Measurements from ENCODE around the gene DIRAS1.
A peak's percentile ranks its signal among the peaks of the same experiment; 100 is the strongest.

Gene DIRAS1

GRCh38 chr19:2720777-2721569, at the start of gene DIRAS1:
TSS of gene DIRAS1 (minus strand) at chr19:2721372. CDS start at chr19:2717806, 3,566 bp downstream.
- Mint-ChIP-seq H3K4me1 (peaks cover 4% of the 10 kb centered on the region), H3K36me3 (ENCODE audit: low read depth) (no peaks in the 10 kb centered on the region), H3K27me3 (peaks cover 22% of the 10 kb centered on the region), H3K4me3 (peak within 1 kb of the TSS; percentile 45), H3K9me3 (no peaks in the 10 kb centered on the region), H3K27ac (no peak within 1 kb of the TSS)
- ATAC-seq: no peak
- DNase-seq: no peak

- ATAC-seq (no peak), DNase-seq (no peak)
- Mint-ChIP-seq H3K9me3 (no peaks in the 10 kb centered on the region), H3K4me1 (peaks cover 20% of the 10 kb centered on the region), H3K36me3 (ENCODE audit: low read depth) (peaks cover 9% of the 10 kb centered on the region), H3K4me3 (no peak overlapping the region), H3K27ac (no peak overlapping the region), H3K27me3 (no peaks in the 10 kb centered on the region)
Measured at GRCh38 chr19:2770055-2771013, 49.2 kb upstream of the DIRAS1 start.

GRCh38 chr19:2769218-2769617, 48.0 kb upstream of the DIRAS1 start:
- no peak overlapping the region for H3K27ac Mint-ChIP-seq
- no peaks in the 10 kb centered on the region for H3K9me3 Mint-ChIP-seq
- no peak overlapping the region for H3K4me3 Mint-ChIP-seq
- peaks cover 5% of the 10 kb centered on the region for H3K36me3 Mint-ChIP-seq (ENCODE audit: low read depth)
- peaks cover 10% of the 10 kb centered on the region for H3K4me1 Mint-ChIP-seq
- no peak for ATAC-seq
- no peak for DNase-seq
- H3K27me3 Mint-ChIP-seq: no peaks in the 10 kb centered on the region

GRCh38 chr19:2768365-2769132, 47.4 kb upstream of the DIRAS1 start:
- H3K4me3 Mint-ChIP-seq: no peak overlapping the region
- H3K27ac Mint-ChIP-seq: no peak overlapping the region
- no peaks in the 10 kb centered on the region for H3K27me3 Mint-ChIP-seq
- peaks cover 6% of the 10 kb centered on the region for H3K4me1 Mint-ChIP-seq
- DNase-seq (no peak), ATAC-seq (no peak)
- no peaks in the 10 kb centered on the region for H3K9me3 Mint-ChIP-seq
- peaks cover 5% of the 10 kb centered on the region for H3K36me3 Mint-ChIP-seq (ENCODE audit: low read depth)

GRCh38 chr19:2767688-2768087, 46.5 kb upstream of the DIRAS1 start:
- Mint-ChIP-seq H3K27me3 (no peaks in the 10 kb centered on the region), H3K36me3 (ENCODE audit: low read depth) (peaks cover 8% of the 10 kb centered on the region), H3K9me3 (no peaks in the 10 kb centered on the region), H3K27ac (no peak overlapping the region), H3K4me1 (peaks cover 6% of the 10 kb centered on the region), H3K4me3 (no peak overlapping the region)
- DNase-seq (no peak), ATAC-seq (peak; percentile 11)

- no peak overlapping the region for H3K4me3 Mint-ChIP-seq
- DNase-seq (no peak), ATAC-seq (no peak)
- H3K4me1 Mint-ChIP-seq: no peaks in the 10 kb centered on the region
- H3K27me3 Mint-ChIP-seq: no peaks in the 10 kb centered on the region
- peaks cover 11% of the 10 kb centered on the region for H3K36me3 Mint-ChIP-seq (ENCODE audit: low read depth)
- no peaks in the 10 kb centered on the region for H3K9me3 Mint-ChIP-seq
- H3K27ac Mint-ChIP-seq: no peak overlapping the region
Measured at GRCh38 chr19:2766594-2767372, 45.6 kb upstream of the DIRAS1 start.

GRCh38 chr19:2765376-2765775, 44.2 kb upstream of the DIRAS1 start:
- DNase-seq: no peak
- Mint-ChIP-seq H3K9me3 (no peaks in the 10 kb centered on the region), H3K27me3 (no peaks in the 10 kb centered on the region), H3K4me3 (no peak overlapping the region), H3K36me3 (ENCODE audit: low read depth) (peaks cover 17% of the 10 kb centered on the region), H3K27ac (no peak overlapping the region), H3K4me1 (no peaks in the 10 kb centered on the region)
- ATAC-seq: no peak

- H3K27ac Mint-ChIP-seq: no peak overlapping the region
- no peaks in the 10 kb centered on the region for H3K27me3 Mint-ChIP-seq
- H3K4me3 Mint-ChIP-seq: no peak overlapping the region
- H3K9me3 Mint-ChIP-seq: no peaks in the 10 kb centered on the region
- peaks cover 17% of the 10 kb centered on the region for H3K36me3 Mint-ChIP-seq (ENCODE audit: low read depth)
- DNase-seq (no peak), ATAC-seq (no peak)
- H3K4me1 Mint-ChIP-seq: no peaks in the 10 kb centered on the region
Measured at GRCh38 chr19:2764945-2765344, 43.8 kb upstream of the DIRAS1 start.

GRCh38 chr19:2763687-2764086, 42.5 kb upstream of the DIRAS1 start:
- DNase-seq (no peak), ATAC-seq (no peak)
- Mint-ChIP-seq H3K4me3 (no peak overlapping the region), H3K27ac (no peak overlapping the region), H3K9me3 (no peaks in the 10 kb centered on the region), H3K4me1 (no peaks in the 10 kb centered on the region), H3K36me3 (ENCODE audit: low read depth) (peaks cover 25% of the 10 kb centered on the region), H3K27me3 (no peaks in the 10 kb centered on the region)

- no peak for ATAC-seq
- Mint-ChIP-seq H3K27ac (no peak overlapping the region), H3K36me3 (ENCODE audit: low read depth) (peaks cover 30% of the 10 kb centered on the region), H3K9me3 (no peaks in the 10 kb centered on the region), H3K27me3 (no peaks in the 10 kb centered on the region), H3K4me1 (peaks cover 1% of the 10 kb centered on the region), H3K4me3 (no peak overlapping the region)
- DNase-seq: no peak
Measured at GRCh38 chr19:2762783-2763496, 41.8 kb upstream of the DIRAS1 start.

- Mint-ChIP-seq H3K9me3 (no peaks in the 10 kb centered on the region), H3K4me1 (peaks cover 1% of the 10 kb centered on the region), H3K36me3 (ENCODE audit: low read depth) (peaks cover 30% of the 10 kb centered on the region), H3K27me3 (no peaks in the 10 kb centered on the region), H3K4me3 (no peak overlapping the region), H3K27ac (no peak overlapping the region)
- DNase-seq: no peak
- ATAC-seq: no peak
Measured at GRCh38 chr19:2761876-2762782, 41.0 kb upstream of the DIRAS1 start.

GRCh38 chr19:2761309-2761677, 40.1 kb upstream of the DIRAS1 start:
- DNase-seq: no peak
- no peaks in the 10 kb centered on the region for H3K27me3 Mint-ChIP-seq
- H3K4me3 Mint-ChIP-seq: no peak overlapping the region
- H3K36me3 Mint-ChIP-seq (ENCODE audit: low read depth): peaks cover 27% of the 10 kb centered on the region
- no peaks in the 10 kb centered on the region for H3K9me3 Mint-ChIP-seq
- H3K27ac Mint-ChIP-seq: no peak overlapping the region
- peaks cover 1% of the 10 kb centered on the region for H3K4me1 Mint-ChIP-seq
- no peak for ATAC-seq

- Mint-ChIP-seq H3K4me3 (no peak overlapping the region), H3K27me3 (no peaks in the 10 kb centered on the region), H3K4me1 (peaks cover 1% of the 10 kb centered on the region), H3K36me3 (ENCODE audit: low read depth) (peaks cover 27% of the 10 kb centered on the region), H3K27ac (no peak overlapping the region), H3K9me3 (no peaks in the 10 kb centered on the region)
- DNase-seq: no peak
- no peak for ATAC-seq
Measured at GRCh38 chr19:2759965-2760364, 38.8 kb upstream of the DIRAS1 start.
